ENCODE data around the gene HNRNPA3.
A peak's percentile ranks its signal among the peaks of the same experiment; 100 is the strongest.

HNRNPA3 gene

DNA sequence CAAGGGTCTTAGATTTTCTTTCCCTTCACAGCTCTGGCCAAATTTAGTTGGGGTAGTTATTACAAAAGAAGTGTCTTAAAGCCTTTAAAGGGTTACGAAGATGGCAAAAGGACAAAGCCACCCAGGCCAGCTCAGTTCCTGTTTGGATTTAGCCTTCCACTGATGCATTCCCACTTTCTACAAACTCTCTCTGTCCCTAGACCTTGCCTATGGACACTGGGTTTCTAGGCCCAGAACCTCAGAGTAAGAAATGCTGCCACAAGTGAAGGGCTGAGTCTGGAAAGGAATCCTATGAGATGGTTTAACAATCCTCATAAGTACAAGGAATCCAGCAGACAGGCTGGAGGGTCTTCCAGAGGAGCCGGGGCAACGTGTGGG lies 38.6 kb downstream of the HNRNPA3 start:
- DNase-seq (ENCODE audit: low read depth, low spot score): no peak
- peak overlapping the region; percentile 98 for H3K27ac ChIP-seq

DNA sequence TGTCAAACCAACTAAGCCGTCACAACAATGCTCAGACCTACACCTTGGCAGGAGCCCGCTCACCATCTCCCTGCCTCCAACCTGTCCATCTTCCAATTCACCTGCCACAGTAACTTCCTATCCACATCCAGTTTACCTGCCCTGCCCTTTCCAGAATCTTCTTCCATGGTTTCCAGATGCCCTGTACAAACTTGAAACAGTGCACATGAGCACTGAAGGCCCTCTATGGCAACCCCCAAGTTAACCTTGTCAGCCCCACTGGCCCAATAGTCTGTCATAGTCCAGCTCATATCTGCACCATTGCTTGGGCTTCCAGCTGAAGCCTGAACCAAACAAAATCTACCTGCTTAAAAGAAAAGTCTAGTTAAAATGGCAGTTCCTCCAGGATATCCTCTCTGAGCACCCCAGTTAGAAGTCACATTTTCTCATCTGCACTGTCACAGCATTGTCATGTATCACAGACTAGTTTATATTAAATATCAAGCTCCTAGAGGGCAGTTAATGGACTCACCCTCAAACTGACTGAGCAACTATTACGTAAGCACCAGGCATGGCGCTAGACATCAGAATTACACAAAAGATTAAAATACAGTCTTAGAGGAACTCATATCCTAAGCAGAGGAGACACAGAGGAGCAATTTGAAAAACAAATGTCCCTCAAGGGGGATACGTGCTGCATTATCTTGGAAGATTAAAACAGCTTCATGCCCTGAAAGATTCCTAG lies 40.4 kb downstream of the HNRNPA3 start:
- H3K27ac ChIP-seq: peak overlapping the region; percentile 98
- no peak for DNase-seq (ENCODE audit: low read depth, low spot score)

DNA sequence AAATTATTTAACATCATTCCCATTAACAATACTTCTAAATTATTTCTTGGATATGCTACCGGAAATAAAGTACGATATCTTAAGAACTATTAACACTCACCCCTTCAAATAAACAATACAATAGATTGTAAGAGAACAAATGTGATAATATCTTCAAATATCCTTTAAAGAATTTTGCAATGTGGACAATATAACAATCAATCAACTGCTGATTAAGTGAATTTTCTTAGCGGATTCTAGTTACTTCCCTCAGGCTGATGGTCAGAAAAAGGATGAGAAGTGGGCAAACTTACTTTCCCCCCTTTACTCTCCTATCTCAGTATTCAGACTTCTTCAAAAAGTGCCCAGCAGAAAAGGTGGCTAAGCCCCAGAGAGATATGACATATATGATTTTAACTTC lies 41.1 kb downstream of the HNRNPA3 start:
- DNase-seq (ENCODE audit: low read depth, low spot score): no peak
- peak overlapping the region; percentile 98 for H3K27ac ChIP-seq

DNA sequence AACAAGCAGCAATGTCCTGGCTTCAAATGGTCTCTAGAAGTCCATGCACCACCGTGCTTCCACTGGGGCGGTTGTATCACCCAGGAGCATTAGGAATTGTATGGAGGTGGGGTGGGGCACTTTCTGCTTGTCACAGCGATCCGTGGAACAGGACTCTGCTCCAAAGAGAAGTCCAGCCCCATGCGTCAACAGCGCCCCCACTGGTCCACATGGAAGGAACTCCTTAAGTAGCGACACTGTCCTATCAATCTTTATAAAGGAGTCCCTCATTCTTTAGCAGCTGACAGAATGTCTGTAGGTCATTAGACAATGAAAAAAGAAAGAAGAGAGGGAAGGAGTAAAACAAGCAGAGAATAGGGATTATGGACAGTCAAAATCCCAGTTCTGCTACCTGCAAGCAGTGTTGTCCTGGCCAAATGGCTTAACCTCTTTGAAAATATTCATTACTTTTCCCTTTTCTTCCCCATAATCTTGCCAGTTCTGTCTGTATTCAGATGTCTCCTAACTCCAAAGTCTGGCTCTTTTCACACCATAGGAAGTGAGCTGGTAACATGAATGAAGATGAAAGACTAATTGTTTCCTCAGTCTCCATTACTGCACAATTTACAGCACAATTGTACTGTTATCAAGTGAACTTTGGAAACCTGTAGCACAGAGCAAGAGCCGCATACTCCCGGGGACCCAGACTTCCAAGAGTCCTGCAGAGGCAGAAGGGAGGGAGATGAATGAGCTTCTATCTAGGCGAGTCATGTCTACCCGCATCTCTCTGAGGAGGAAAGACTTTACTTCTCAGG lies 42.0 kb downstream of the HNRNPA3 start:
- DNase-seq (ENCODE audit: low read depth, low spot score): no peak
- peak overlapping the region; percentile 98 for H3K27ac ChIP-seq

DNA sequence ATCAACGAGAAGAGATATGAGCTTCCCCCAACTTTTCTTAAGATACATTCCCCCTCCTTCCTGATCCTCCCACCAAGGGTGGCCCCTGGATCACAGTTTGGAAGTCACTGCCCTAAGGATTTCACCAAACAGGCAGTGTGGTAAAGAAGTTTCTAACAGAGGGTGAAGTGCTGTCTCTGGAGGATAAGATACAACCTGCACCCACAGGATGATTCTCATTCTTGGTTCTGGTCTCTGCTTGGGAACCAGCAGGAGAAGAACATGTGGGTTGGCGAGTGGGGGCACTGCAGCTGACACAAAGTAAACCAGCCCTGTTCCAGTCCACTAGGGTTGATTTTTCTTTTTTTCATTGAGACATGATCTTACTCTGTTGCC lies 42.6 kb downstream of the HNRNPA3 start:
- DNase-seq (ENCODE audit: low read depth, low spot score): no peak
- peak overlapping the region; percentile 98 for H3K27ac ChIP-seq

DNA sequence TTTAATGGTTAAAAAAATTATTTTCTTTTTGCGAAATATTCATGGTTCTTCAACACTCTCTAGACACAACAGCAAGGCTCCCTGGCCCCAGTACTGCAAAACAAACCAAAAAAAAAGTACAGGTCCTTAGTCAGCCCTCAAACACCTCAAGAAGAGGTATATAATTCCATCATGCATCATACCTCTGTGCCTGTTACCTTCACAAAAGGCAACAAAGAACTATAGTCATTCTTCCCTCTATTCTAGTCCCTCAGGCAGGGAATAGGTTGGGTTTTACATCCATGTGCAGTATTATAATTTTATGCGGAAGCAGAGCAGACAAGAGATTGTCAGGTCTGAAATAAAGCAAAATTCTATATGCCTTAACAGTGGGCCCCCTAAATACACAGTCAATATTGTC lies 43.4 kb downstream of the HNRNPA3 start:
- peak overlapping the region; percentile 98 for H3K27ac ChIP-seq
- DNase-seq (ENCODE audit: low read depth, low spot score): no peak

DNA sequence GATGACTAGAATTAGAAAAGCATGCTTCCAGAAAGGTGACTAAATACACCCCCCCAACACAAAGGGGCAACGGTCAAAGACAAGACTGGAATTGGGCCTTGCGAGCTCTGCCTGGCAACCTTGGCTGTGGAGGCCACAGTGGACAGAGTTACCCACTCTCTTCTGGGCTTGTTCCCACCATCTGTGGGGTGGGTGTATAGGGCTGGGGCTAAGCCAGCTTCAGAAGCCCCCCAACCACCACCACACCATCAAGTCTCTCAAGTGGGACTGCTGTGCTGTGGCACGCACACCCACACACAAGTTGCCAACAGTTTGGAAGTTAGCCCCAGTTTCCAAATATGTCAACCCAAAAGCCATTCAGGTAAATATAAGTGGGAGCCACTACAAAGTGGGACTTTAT lies 44.1 kb downstream of the HNRNPA3 start:
- DNase-seq (ENCODE audit: low read depth, low spot score): no peak
- peak overlapping the region; percentile 98 for H3K27ac ChIP-seq

DNA sequence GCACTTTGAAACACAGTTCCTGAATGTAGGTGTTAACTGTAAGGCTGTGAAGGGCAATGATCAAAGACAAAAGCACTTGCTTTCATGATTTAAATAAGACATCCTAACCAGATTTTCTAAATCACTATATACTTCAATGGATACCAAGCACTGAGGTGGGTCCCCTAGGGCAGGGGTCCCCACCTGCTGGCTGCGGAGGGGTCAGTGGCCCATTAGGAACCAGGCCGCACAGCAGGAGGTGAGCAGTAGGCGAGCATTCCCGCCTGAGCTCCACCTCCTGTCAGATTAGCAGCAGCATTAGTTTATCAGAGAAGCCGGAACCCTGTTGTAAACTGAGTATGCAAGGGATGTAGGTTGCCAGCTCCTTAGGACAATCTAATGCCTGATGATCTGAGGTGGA lies 44.9 kb downstream of the HNRNPA3 start:
- H3K27ac ChIP-seq: peak overlapping the region; percentile 98
- DNase-seq (ENCODE audit: low read depth, low spot score): no peak

DNA sequence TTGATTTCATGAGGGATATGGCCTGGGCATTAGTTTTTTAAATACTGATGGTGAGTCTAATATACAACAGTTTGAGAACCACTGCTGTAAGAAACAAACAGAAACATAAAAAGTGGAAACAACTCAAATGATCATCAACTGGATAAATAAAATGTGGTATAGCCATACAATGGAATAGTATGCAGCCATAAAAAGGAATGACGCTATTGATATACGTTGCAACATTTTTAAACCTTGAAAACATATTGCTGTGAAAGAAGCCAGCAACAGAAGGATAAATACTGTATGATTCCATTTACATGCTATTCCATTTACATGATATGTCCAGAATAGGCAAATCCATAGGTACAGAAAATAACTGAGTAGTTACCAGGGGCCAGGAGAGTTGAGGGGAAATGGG lies 45.5 kb downstream of the HNRNPA3 start:
- no peak for DNase-seq (ENCODE audit: low read depth, low spot score)
- H3K27ac ChIP-seq: peak overlapping the region; percentile 98

DNA sequence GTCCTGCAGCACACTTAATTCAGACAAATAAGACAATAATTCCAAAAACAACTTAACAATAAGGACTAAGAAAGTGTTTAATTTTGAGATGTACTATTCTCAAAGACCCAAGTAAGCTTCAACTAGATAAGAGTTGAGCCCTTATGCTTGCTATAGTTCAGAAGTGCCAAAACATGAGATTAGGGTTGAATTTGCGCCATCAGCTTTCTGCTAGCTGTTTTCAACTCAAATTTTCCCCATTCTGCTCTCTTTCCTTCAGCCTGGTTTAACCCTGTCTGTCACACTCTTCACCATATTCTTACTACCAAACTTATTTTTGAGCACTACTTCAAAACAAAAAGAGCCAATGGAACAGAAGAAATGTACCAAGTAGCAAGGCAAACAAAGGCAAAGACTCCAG lies 47.8 kb downstream of the HNRNPA3 start:
- peak overlapping the region; percentile 98 for H3K27ac ChIP-seq

DNA sequence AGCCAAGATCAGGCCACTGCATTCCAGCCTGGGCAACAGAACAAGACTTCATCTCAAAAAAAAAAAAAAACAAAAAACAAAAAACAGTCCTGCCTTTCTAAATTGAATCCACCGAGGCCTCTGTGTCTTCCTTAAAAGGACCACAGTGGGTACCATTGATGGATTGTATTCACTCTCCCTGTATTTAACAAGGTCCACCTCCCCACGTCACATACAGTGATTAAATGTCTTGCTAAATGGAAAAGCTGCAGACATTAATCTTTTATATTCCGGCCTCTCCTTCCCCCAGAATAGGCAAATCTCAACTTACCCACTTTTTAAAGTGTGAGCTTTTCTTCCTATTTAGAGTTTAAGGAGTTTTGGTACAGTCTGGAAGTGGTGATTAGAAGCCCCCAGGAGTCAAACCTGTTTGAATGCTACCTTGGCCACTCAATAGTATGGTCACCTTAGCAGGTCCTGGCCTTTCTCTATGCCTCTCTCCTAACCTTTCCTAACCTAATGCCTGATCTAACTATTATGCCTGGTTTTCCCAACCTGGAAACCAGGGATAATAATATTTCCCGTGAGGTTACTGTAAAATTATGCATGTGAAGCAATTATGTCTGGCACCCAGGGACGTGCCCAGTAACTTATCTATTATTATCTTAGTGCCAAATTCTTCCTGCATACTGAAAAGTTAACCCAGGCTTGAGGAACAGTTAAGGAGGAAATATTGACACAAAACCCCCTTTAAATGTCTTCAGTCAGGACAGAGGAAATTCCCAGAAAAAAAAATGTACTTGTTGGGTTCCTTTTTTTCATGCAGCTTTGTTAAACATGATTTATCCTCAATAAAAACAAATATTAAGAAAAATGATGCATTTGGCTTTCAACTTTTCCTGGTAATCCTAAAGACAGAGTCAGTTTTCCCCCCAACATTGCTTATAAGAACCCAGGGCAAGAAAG lies 48.8 kb downstream of the HNRNPA3 start:
- H3K27ac ChIP-seq: peak overlapping the region; percentile 98
- DNase-seq (ENCODE audit: low read depth, low spot score): no peak

More for the DNA sequence above, 47.8 kb downstream of the HNRNPA3 start:
- DNase-seq (ENCODE audit: low read depth, low spot score): no peak

DNA sequence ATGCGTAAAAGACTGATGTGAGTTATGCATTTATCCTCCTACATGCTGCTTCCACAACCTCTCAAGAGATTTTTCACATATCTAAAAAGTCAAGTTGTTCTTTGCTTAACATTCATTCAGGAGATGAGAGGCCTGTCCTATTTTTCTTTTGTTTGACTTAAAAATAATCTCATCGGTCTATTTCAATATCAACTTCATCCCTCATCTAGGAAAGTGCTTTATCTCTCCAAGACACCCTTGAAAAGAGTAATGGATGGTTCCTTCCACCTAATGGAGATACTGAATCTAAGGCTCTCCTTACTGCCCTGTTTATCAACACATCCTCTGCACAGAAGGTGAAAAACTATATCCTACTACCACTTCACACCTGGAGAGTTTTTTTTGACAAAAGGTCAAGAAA lies 49.5 kb downstream of the HNRNPA3 start:
- peak overlapping the region; percentile 98 for H3K27ac ChIP-seq
- DNase-seq (ENCODE audit: low read depth, low spot score): no peak

DNA sequence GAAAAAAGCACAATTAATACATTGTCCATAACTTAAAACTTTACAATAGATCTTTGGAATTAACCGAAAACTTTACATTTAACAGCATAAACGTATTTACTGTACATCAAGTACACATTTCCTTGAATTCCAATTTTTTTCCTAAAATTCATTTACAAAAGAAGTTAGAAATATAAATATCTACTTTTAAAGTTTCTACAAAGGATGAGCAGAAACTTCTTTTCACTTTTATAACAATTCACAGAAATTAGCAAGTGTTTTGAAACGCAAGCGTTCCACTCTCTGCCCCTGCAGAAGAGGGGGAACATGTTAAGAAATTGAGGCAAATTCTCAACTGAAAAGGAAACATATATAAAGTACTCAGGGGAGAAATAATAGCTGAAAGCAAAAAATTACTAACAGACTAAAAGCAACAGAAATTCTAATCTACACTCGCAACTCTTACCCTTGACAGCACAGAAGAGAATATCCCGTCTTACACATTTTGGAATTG lies 50.4 kb downstream of the HNRNPA3 start:
- peak overlapping the region; percentile 98 for H3K27ac ChIP-seq
- DNase-seq (ENCODE audit: low read depth, low spot score): no peak

DNA sequence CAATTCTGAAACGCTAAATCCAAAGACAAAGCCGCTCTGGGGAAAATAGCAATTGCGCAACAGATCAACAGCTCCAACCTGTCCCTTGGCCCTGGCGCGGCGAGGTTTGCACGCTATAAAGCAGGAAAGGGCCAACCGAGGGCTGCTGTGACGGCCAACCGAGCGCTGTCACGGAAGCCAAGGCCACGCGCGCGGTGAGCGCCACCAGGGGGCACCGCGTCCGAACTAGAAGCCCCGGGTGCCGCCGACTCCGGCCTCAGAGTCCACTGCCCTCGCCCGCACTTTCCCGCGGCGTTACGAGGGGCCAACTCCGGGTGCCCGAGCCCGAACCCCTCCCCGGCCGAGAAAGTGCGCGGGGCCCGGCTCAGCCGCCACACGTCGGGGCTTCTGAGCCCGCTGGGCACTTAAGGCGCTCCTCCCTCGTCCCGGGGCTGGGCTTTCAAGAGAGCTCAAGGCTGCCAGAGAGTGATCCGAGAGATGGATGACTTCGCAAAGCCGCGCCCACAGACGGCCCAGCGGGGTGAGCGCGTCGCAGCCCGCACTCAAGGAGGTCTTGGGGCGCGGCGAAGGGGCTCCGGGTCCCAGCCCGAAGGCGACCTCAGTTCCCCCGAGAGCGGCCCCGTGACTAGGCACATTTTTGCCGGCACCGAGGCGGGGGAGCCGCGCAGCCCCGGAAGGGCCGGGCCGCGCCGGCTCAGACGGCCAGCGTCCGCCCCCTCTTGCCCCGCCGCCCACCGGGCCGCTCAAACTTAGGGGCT lies 51.0 kb downstream of the HNRNPA3 start:
- H3K27ac ChIP-seq: peak overlapping the region; percentile 98
- peak; percentile 92 for DNase-seq (ENCODE audit: low read depth, low spot score)

DNA sequence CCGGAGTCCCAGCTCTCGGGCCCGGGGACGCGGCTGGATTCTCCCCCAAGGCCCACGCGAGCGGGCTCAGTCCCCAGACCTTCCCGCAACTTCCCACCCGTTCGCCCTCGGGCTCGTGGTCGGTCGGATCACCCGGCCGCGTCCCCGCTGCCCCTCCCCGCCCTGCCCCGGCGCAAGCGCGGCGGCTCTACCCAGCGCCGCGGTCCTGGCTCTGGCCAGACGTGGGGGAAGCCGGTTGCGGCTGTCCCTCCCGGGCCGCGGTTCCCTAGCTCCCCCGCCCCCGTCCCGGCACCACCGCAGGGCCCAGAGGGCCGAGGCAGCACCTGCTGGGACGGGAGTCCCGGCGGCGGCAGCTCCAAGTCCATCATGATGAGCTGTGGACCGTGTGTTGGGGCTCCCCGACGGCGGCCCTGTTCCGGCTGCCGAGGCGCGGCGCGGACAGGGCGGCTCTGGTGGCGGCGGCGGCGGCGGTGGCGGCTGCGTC lies 51.7 kb downstream of the HNRNPA3 start:
- H3K27ac ChIP-seq: peak overlapping the region; percentile 98
- no peak for DNase-seq (ENCODE audit: low read depth, low spot score)

DNA sequence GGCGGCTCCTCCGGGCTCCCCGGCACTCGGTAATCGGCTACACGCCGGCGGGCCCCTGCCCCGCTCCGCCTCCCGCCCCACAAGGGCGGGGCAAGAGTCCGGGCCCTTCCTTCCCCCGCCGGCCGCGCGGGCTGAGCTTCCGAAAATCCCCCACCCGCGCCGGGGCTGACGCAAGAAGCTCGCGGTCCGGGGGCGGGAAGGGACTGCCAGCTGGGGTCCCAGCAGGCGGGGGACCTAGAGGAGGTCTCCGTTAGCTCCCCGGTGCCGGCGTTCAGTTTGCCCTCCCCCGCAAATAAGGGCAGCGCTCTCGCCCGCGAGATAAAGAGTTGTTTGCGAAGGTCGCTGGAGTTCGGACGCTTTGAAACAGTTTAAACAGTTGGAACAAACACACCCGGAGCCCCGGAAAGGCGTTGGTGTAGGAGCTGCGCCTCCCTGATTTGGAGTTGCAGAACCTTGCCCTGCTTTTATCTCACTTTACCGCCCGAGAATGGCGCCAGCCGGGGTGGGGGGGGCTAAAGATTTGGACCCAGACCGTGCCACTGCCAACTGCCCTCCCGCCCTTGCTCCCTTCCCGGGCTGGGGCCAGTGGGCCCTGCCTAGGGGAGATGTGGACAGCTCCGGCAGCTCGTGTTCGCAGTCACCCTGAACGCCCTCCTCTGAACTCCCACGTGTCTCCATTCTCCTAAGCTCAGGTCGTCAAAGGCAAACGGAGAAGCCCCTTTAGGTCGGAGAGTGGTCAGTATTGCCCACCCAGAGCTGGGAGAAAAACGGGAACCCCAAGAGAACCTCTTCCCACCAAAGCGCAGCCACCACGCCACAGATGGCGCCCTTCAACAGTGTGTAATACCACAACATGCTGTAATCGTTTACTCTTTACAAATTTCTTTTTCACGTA lies 52.3 kb downstream of the HNRNPA3 start, which contains the start of gene NFE2L2:
NFE2L2 (minus strand) TSS at position 35 of the 895 bp plus-strand sequence. CDS start 151 bp downstream, outside the sequence.
- H3K27ac ChIP-seq: peak within 1 kb of the TSS; percentile 98
- no peak for DNase-seq (ENCODE audit: low read depth, low spot score)

DNA sequence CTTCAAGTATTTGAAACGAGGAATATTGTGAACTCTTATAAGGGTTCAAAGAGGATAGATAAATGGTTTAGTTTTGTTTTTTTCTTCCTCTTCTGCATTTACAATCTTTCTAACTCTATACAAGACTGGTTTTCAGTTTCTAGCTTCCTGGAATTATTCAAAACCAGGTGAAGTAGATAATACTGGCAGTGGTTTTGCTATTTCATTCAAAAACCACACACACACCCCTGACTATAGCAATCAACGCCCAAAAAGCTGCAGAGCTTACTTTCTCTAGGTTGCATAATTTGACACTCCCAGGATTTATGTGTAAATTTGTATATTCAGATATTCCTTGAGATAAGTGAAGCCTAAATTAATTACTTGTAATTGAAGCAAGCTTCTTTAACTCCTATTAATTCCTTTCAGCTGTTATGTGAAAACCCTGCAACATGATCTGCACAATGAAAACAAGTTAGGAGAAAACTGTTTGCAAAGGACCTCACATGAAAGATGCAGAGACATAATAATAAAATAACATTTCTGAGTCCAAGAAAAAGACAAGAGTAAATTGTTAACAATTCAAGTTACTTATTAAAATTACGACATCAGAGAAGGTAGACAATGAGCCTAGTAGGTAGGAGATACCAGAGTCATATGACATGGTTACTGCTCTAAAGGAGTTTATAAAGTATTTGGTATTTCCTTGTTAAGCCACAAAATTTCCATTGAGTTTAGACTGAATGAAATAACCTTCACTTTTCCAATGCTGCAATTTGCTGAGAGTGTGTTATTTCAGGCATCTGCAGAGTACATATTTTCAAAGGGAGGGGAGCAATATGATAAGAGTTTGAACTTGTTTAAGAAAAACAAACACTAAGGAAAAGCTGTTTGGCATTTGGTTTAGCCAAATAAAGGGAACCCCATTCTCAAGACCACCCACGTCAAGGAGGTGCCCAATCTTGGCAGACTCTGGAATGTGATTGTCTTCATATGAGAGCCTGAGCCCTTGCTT lies 53.5 kb downstream of the HNRNPA3 start:
- peak overlapping the region; percentile 98 for H3K27ac ChIP-seq
- DNase-seq (ENCODE audit: low read depth, low spot score): no peak
